Gastroesophageal sphincter (tissue), 4 donors: ENCODE data around the gene COG1. TPM values are rescaled to one million over a fixed set of nuclear protein-coding genes. Genes with fewer than 3 reads are reported as not detected.

Experiments
- ATAC-seq: fragments of 150-250 bp; one replicate; pipeline ENCODE4 v1.9.1; 2016; ENCODE audit warnings: mild to moderate bottlenecking, moderate library complexity
- H3K27ac ChIP-seq, 4 donors: fragments of 200-600 bp; sonication (generic) in 3 of 4; 1 replicate in 3 of 4; 2 replicates in 1 of 4; pipeline ENCODE4 v1.5.1; 2016 to 2019
- H3K27me3 ChIP-seq: fragments of 200-600 bp; sonication (generic); one replicate; pipeline ENCODE4 v1.5.1; 2019
- H3K36me3 ChIP-seq, 2 donors: fragments of 200-600 bp; sonication (generic); one replicate each; pipeline ENCODE4 v1.5.1; 2019; ENCODE audit warnings: control low read depth in 1 of 2
- H3K4me1 ChIP-seq, 3 donors: fragments of 200-600 bp; sonication (generic); 1 replicate in 2 of 3; 2 replicates in 1 of 3; pipeline ENCODE4 v1.5.1; 2016 to 2019; ENCODE audit warnings: control low read depth in 2 of 3
- H3K4me3 ChIP-seq, 2 donors: fragments of 200-600 bp; sonication (generic); one replicate each; pipeline ENCODE4 v1.5.1; 2019; ENCODE audit warnings: mild to moderate bottlenecking in 1 of 2, moderate library complexity in 1 of 2
- H3K9me3 ChIP-seq, 3 donors: fragments of 200-600 bp; sonication (generic); one replicate each; pipeline ENCODE4 v1.5.1; 2017 to 2019; ENCODE audit warnings: control low read depth in 2 of 3
- EP300 ChIP-seq: sonication (generic); formaldehyde crosslinking; IDR thresholded peaks from one replicate; pipeline ENCODE4 v1.6.1; 2017; ENCODE audit warnings: antibody characterized with exemption, mild to moderate bottlenecking
- POLR2A ChIP-seq, 2 donors: fragments of 450-650 bp; IDR thresholded peaks; one replicate each; pipeline ENCODE4 v1.6.1; 2017; ENCODE audit warnings: antibody characterized with exemption in 2 of 2, mild to moderate bottlenecking in 2 of 2, moderate library complexity in 1 of 2
- POLR2AphosphoS5 ChIP-seq: sonication (generic); formaldehyde crosslinking; IDR thresholded peaks from one replicate; pipeline ENCODE4 v1.6.1; 2017; ENCODE audit warnings: antibody characterized with exemption
- WGBS, 2 donors: methylation state at CpG; one replicate each; pipeline ENCODE4 v1.1.5; 2018; ENCODE audit warnings: low coverage in 1 of 2; 5-methylcytosine and 5-hydroxymethylcytosine counted together
- total RNA-seq, 4 donors: library from RNA; depleted of rRNA; stranded (reverse); fragments of >200 nt; gene quantifications; one replicate each; pipeline ENCODE4 v1.1.0, GENCODE V29; 2016
- TF ChIP-seq, protein P1 (sequence below), 4 experiments: fragments of 200-600 bp in 2 of 4; fragments of 450-650 bp in 2 of 4; sonication (generic) in 1 of 4; IDR thresholded peaks; one replicate each; pipeline ENCODE4 v1.5.1; 2017 to 2019; ENCODE audit warnings: antibody characterized with exemption in 4 of 4, mild to moderate bottlenecking in 2 of 4, moderate library complexity in 2 of 4

Gene COG1
- total RNA-seq, 4 donors from 2014 or later = 16.2 to 33.0 (median 27.3) TPM

DNA sequence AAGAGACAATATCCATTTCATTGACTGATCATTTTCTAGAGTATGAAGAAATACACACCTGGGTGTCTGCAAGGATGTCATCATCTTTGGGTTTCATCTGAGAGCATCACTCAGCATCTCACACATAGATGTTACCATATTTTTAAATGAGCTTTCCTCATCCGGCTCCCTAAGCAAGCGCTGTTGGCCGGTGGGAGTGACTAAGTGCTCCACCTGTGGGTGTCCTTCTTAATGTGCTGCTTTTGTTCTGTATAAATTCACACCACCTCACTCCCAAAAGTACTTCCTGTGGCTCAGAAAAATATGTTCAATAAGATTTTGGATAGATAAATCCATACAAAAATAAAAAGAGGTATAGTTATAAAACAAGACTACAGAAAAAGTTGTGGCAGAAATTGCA lies 20.6 kb upstream of the COG1 start:
- TF ChIP-seq POLR2A (IDR thresholded peaks at IDR 0.05) (no peak), POLR2AphosphoS5 (no peak), EP300 (no peak)
- TF ChIP-seq, protein P1, sequence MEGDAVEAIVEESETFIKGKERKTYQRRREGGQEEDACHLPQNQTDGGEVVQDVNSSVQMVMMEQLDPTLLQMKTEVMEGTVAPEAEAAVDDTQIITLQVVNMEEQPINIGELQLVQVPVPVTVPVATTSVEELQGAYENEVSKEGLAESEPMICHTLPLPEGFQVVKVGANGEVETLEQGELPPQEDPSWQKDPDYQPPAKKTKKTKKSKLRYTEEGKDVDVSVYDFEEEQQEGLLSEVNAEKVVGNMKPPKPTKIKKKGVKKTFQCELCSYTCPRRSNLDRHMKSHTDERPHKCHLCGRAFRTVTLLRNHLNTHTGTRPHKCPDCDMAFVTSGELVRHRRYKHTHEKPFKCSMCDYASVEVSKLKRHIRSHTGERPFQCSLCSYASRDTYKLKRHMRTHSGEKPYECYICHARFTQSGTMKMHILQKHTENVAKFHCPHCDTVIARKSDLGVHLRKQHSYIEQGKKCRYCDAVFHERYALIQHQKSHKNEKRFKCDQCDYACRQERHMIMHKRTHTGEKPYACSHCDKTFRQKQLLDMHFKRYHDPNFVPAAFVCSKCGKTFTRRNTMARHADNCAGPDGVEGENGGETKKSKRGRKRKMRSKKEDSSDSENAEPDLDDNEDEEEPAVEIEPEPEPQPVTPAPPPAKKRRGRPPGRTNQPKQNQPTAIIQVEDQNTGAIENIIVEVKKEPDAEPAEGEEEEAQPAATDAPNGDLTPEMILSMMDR (IDR thresholded peaks at IDR 0.05) = no peak
- no peak overlapping the region for H3K27ac ChIP-seq
- 74 to 83% methylated on average over 3 of the region's 3 CpGs for WGBS, 2 donors
- H3K9me3 ChIP-seq = no peaks in the 10 kb centered on the region
- H3K4me3 ChIP-seq = no peak overlapping the region
- no peak for ATAC-seq
- no peaks in the 10 kb centered on the region for H3K36me3 ChIP-seq
- H3K4me1 ChIP-seq = no peaks in the 10 kb centered on the region
- peaks cover 26% of the 10 kb centered on the region for H3K27me3 ChIP-seq

DNA sequence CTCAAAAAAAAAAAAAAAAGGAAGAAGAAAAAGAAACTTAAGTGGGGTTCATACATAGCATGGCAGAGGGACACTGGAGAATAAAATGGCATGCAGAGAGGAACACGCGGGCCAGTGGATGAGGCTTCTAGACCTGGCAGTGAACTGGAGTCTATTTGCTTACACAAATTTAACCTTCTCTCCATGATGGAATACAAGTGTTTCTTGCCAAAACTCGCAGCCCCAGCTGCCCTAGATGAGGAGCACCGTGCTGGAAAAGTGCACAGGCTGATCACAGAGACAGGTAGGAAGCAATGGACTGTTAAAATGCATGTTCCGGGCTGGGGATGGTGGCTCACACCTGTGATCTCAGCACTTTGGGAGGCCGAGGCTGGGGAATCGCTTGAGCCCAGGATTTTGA lies 18.7 kb upstream of the COG1 start:
- TF ChIP-seq, protein P1 (IDR thresholded peaks at IDR 0.05) = no peak
- no peak for TF ChIP-seq EP300
- TF ChIP-seq POLR2AphosphoS5 = no peak
- TF ChIP-seq POLR2A (IDR thresholded peaks at IDR 0.05) = no peak
- Histone ChIP-seq H3K9me3 (no peaks in the 10 kb centered on the region), H3K4me1 (no peaks in the 10 kb centered on the region), H3K27me3 (peaks cover 7% of the 10 kb centered on the region), H3K36me3 (no peaks in the 10 kb centered on the region), H3K4me3 (no peak overlapping the region), H3K27ac (no peak overlapping the region)
- no peak for ATAC-seq
- 71 to 88% methylated on average over 1 to 7 of the region's 7 CpGs for WGBS, 2 donors

DNA sequence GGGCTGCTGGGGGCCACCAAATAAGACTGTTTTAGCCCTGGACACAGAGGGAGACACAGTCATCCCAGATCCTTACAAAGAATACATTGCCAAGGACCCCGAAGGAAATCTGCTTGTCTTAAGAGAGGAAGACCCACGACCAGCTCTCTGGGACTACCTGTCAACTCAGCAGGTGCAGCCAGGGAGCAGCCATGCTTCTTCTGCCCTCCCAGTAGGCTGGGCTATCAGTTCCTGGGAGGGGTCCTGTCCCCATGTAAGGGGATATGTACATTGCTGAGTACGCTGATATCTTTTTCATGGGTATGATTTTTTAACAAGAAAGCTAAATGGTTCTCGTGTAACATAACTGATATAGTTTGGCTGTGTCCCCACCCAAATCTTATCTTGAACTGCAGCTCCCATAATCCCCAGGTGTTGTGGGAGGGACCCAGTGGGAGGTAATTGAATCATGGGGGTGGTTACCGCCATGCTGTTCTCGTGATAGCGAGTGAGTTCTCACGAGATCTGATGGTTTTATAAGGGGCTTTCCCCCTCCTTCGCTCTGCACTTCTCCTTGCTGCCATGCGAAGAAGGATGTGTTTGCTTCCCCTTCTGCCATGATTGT lies 16.8 kb upstream of the COG1 start:
- no peaks in the 10 kb centered on the region for H3K27me3 ChIP-seq
- H3K9me3 ChIP-seq = no peaks in the 10 kb centered on the region
- no peaks in the 10 kb centered on the region for H3K36me3 ChIP-seq
- no peak overlapping the region for H3K27ac ChIP-seq
- ATAC-seq = no peak
- H3K4me3 ChIP-seq = no peak overlapping the region
- H3K4me1 ChIP-seq = no peaks in the 10 kb centered on the region
- 89 to 94% methylated on average over 3 to 10 of the region's 10 CpGs for WGBS, 2 donors
- TF ChIP-seq POLR2AphosphoS5 (no peak), POLR2A (IDR thresholded peaks at IDR 0.05) (no peak), EP300 (no peak)
- TF ChIP-seq, protein P1 (IDR thresholded peaks at IDR 0.05) = no peak

DNA sequence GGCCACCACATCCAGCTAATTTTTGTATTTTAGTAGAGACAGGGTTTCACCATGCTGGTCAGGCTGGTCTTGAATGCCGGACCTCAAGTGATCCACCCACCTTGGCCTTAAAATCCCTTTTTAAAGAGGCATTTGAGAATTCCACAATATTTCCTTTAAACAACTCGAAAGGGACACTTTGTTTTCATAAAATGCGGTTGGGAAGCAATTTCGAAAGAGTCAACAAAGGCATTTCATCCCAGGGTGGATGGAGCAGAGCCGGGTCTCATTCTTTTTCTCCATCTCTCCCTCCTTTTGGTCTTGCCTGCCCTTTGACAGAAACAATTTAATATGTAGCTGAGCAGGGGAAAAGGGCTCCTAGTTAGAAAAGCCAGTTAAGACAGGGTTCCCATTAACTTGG lies 13.5 kb upstream of the COG1 start:
- Histone ChIP-seq H3K4me3 (no peak overlapping the region), H3K9me3 (no peaks in the 10 kb centered on the region), H3K36me3 (no peaks in the 10 kb centered on the region), H3K27ac (no peak overlapping the region), H3K4me1 (no peaks in the 10 kb centered on the region), H3K27me3 (peaks cover 6% of the 10 kb centered on the region)
- ATAC-seq = no peak
- TF ChIP-seq, protein P1 (IDR thresholded peaks at IDR 0.05) = no peak
- no peak for TF ChIP-seq POLR2AphosphoS5
- no peak for TF ChIP-seq EP300
- 63 to 86% methylated on average over 1 to 4 of the region's 5 CpGs for WGBS, 2 donors

GRCh38 chr17:73179878-73180277 lies 13.0 kb upstream of the COG1 start:
- Histone ChIP-seq H3K36me3 (no peaks in the 10 kb centered on the region), H3K27me3 (peaks cover 6% of the 10 kb centered on the region), H3K4me3 (no peak overlapping the region), H3K27ac (no peak overlapping the region), H3K4me1 (no peaks in the 10 kb centered on the region), H3K9me3 (no peaks in the 10 kb centered on the region)
- no peak for TF ChIP-seq POLR2AphosphoS5
- no peak for TF ChIP-seq POLR2A (IDR thresholded peaks at IDR 0.05)
- TF ChIP-seq, protein P1 (IDR thresholded peaks at IDR 0.05) = no peak
- no peak for TF ChIP-seq EP300
- no peak for ATAC-seq
- 0 to 57% methylated on average over 1 to 3 of the region's 3 CpGs for WGBS, 2 donors
